Ovary (tissue), 3 donors: ENCODE data around the gene NEDD4.

ENCODE experiments used
- CTCF ChIP-seq, 3 donors: fragments of 450-650 bp in 2 of 3; fragments of 200-600 bp in 1 of 3; IDR thresholded peaks; one replicate each; pipeline versions ENCODE4 v1.5.1 to v1.8.0; 2016 to 2022; ENCODE audit warnings: antibody characterized with exemption in 3 of 3, mild to moderate bottlenecking in 1 of 3
- EP300 ChIP-seq: sonication (generic); formaldehyde crosslinking; IDR thresholded peaks from one replicate; pipeline ENCODE4 v1.6.1; 2017; ENCODE audit warnings: antibody characterized with exemption
- POLR2A ChIP-seq: fragments of 450-650 bp; IDR thresholded peaks from one replicate; pipeline ENCODE4 v1.6.1; 2017; ENCODE audit warnings: antibody characterized with exemption, mild to moderate bottlenecking, moderate library complexity
- donor health status: DM: no; HTN: no; CAD: no.

GRCh38 chr15:56035166-56035565, 41.8 kb upstream of the NEDD4 start:
- TF ChIP-seq CTCF (IDR thresholded peaks at IDR 0.05) (no peak), POLR2A (no peak), EP300 (no peak)
